Vagina (tissue), 2 donors: ENCODE data around the gene DEFB132. TPM values are rescaled to one million over a fixed set of nuclear protein-coding genes. Genes with fewer than 3 reads are reported as not detected.

Experiments
- DNase-seq, 2 donors: peaks; one replicate each; pipeline ENCODE4 v3.0.0-alpha.2; 2017; ENCODE audit errors: extremely low spot score in 2 of 2
- H3K27ac ChIP-seq: fragments of 200-600 bp; sonication (generic); one replicate; pipeline ENCODE4 v1.5.1; 2019
- H3K27me3 ChIP-seq: fragments of 200-600 bp; sonication (generic); one replicate; pipeline ENCODE4 v1.5.1; 2019
- H3K36me3 ChIP-seq, 2 donors: fragments of 200-600 bp; sonication (generic); one replicate each; pipeline ENCODE4 v1.5.1; 2017 to 2019
- H3K4me1 ChIP-seq: fragments of 200-600 bp; sonication (generic); one replicate; pipeline ENCODE4 v1.5.1; 2019
- H3K4me3 ChIP-seq, 2 donors: fragments of 200-600 bp; sonication (generic); 1 replicate in 1 of 2; 2 replicates in 1 of 2; pipeline ENCODE4 v1.5.1; 2016 to 2019
- H3K9me3 ChIP-seq: fragments of 200-600 bp; sonication (generic); one replicate; pipeline ENCODE4 v1.5.1; 2019
- POLR2A ChIP-seq, 2 donors: fragments of 450-650 bp; IDR thresholded peaks; one replicate each; pipeline ENCODE4 v1.6.1; 2017; ENCODE audit warnings: antibody characterized with exemption in 2 of 2, mild to moderate bottlenecking in 2 of 2, moderate library complexity in 2 of 2
- POLR2AphosphoS5 ChIP-seq, 2 donors: sonication (generic); formaldehyde crosslinking; IDR thresholded peaks; one replicate each; pipeline ENCODE4 v1.9.0; 2017; ENCODE audit warnings: antibody characterized with exemption in 2 of 2, mild to moderate bottlenecking in 2 of 2, low read depth in 1 of 2; ENCODE audit not compliant: insufficient read depth in 1 of 2
- intact Hi-C: fragments of 100-400 bp; cut with DNase I; formaldehyde crosslinking; loops from one replicate; pipeline ENCODE4 v1.15.1; 2023
- total RNA-seq: library from RNA; depleted of rRNA; stranded (reverse); fragments of >200 nt; gene quantifications from one replicate; pipeline ENCODE4 v1.2.3, GENCODE V29; 2016
- TF ChIP-seq, protein P1 (sequence below), 3 experiments: fragments of 450-650 bp in 2 of 3; fragments of 200-600 bp in 1 of 3; sonication (generic) in 1 of 3; IDR thresholded peaks; one replicate each; pipeline ENCODE4 v1.5.1; 2017 to 2019; ENCODE audit warnings: antibody characterized with exemption in 3 of 3, mild to moderate bottlenecking in 2 of 3, moderate library complexity in 2 of 3

The DEFB132 gene
- total RNA-seq, 1 donor from 2014 or later, result not detected

DNA sequence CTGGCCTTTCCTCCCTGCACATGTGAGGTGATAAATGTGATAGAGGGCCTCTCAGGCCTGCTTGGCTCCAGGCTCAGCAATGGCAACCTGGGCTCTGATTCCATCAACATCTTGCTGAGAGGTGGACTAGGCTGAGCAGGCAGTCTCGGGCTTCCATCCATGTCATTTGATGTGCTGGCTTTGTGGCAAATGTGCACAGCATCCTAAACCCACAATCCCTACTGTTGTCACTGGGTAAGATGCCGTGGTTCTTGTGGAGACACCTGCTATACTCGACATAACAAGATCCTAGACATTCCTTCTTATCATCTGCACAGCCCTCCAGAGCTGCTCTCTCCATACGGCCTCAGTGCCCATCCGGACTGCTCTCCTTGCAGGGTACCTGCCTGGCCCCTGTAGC lies 37.1 kb downstream of the DEFB132 start:
- Histone ChIP-seq H3K27me3 (no peaks in the 10 kb centered on the region), H3K27ac (no peak overlapping the region), H3K4me3 (no peak overlapping the region), H3K36me3 (no peaks in the 10 kb centered on the region), H3K9me3 (no peaks in the 10 kb centered on the region), H3K4me1 (peaks cover 33% of the 10 kb centered on the region)
- DNase-seq, result no peak
- intact Hi-C loops, result no loop called here
- no peak for TF ChIP-seq POLR2AphosphoS5 (IDR thresholded peaks at IDR 0.05; ENCODE audit: insufficient read depth in 1 of 2, low read depth in 1 of 2)
- TF ChIP-seq, protein P1, sequence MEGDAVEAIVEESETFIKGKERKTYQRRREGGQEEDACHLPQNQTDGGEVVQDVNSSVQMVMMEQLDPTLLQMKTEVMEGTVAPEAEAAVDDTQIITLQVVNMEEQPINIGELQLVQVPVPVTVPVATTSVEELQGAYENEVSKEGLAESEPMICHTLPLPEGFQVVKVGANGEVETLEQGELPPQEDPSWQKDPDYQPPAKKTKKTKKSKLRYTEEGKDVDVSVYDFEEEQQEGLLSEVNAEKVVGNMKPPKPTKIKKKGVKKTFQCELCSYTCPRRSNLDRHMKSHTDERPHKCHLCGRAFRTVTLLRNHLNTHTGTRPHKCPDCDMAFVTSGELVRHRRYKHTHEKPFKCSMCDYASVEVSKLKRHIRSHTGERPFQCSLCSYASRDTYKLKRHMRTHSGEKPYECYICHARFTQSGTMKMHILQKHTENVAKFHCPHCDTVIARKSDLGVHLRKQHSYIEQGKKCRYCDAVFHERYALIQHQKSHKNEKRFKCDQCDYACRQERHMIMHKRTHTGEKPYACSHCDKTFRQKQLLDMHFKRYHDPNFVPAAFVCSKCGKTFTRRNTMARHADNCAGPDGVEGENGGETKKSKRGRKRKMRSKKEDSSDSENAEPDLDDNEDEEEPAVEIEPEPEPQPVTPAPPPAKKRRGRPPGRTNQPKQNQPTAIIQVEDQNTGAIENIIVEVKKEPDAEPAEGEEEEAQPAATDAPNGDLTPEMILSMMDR (IDR thresholded peaks at IDR 0.05), result no peak
- no peak for TF ChIP-seq POLR2A (IDR thresholded peaks at IDR 0.05)

DNA sequence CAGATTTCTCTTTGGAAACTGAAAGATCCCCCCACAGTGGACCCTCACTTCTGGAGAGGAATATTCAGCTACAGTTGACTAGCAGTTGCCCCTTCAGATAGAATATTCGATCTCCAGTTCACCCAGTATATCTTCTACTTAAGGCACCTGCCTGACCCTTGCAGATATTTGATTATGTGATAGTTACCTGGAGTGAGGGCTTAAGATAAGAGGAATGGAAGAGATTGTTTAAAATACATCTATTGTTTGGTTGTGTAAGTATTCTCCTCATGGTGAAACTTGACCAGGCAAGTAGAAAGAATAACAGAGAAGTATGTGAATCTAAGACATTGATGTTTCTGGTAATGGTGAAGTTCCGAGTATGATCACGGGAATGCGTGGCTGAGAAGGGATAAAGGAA lies 38.3 kb downstream of the DEFB132 start:
- H3K9me3 ChIP-seq, result no peaks in the 10 kb centered on the region
- no peaks in the 10 kb centered on the region for H3K36me3 ChIP-seq
- intact Hi-C loops, result no loop called here
- no peaks in the 10 kb centered on the region for H3K27me3 ChIP-seq
- no peak for DNase-seq
- no peak overlapping the region for H3K4me3 ChIP-seq
- TF ChIP-seq POLR2AphosphoS5 (IDR thresholded peaks at IDR 0.05; ENCODE audit: insufficient read depth in 1 of 2, low read depth in 1 of 2) (no peak), POLR2A (IDR thresholded peaks at IDR 0.05) (no peak)
- H3K4me1 ChIP-seq, result peaks cover 38% of the 10 kb centered on the region
- H3K27ac ChIP-seq, result no peak overlapping the region

DNA sequence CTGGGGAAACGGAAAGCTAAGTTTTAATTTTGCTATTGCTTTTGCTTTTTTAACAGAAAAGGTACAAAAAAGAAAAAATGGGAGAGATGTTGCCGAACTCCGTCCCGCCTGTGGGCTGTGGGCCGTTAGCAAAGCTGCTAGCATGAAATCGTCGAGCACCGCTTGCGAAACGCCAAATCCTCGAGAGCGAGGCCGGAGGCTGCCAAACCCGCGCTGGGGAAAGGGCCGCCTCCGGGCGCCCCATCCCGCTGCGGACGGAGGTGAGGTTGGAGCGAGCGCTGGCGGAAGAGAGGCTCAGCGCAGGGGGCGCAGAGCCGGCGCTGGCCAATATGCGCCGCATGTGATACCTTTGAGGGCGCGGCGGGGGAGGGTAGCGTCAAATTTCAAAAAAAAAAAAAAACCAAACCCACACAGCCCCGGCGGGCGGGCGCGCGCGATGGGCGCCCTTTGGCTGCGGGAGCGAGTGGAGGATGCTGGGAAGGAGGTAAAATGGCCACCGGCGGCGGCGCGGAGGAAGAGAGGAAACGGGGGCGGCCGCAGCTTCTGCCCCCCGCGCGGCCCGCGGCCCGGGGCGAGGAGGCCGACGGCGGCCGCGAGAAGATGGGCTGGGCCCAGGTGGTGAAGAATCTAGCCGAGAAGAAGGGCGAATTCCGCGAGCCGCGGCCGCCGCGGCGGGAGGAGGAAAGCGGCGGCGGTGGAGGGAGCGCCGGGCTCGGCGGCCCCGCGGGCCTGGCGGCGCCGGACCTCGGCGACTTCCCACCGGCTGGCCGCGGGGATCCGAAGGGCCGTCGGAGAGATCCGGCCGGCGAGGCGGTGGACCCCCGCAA lies 39.8 kb downstream of the DEFB132 start, which contains the start of gene ZCCHC3:
TSS of gene ZCCHC3 (plus strand) at position 473 of the 827 bp plus-strand sequence. CDS start at position 490, 17 bp downstream.
- no peaks in the 10 kb centered on the region for H3K27me3 ChIP-seq
- TF ChIP-seq, protein P1 (IDR thresholded peaks at IDR 0.05), result peak in 1 of 3 experiments; percentile 5
- TF ChIP-seq POLR2AphosphoS5 (IDR thresholded peaks at IDR 0.05; ENCODE audit: insufficient read depth in 1 of 2, low read depth in 1 of 2) (peak; percentile 94 to 95), POLR2A (IDR thresholded peaks at IDR 0.05) (peak in 1 of 2 donors; percentile 61)
- DNase-seq, result peak in 1 of 2 donors; percentile 93
- intact Hi-C loops, result no loop called here
- peak within 1 kb of the TSS; percentile 65 to 77 for H3K4me3 ChIP-seq
- H3K27ac ChIP-seq, result peak within 1 kb of the TSS; percentile 96
- peaks cover 44% of the 10 kb centered on the region for H3K4me1 ChIP-seq
- H3K9me3 ChIP-seq, result no peaks in the 10 kb centered on the region
- H3K36me3 ChIP-seq, result no peaks in the 10 kb centered on the region

DNA sequence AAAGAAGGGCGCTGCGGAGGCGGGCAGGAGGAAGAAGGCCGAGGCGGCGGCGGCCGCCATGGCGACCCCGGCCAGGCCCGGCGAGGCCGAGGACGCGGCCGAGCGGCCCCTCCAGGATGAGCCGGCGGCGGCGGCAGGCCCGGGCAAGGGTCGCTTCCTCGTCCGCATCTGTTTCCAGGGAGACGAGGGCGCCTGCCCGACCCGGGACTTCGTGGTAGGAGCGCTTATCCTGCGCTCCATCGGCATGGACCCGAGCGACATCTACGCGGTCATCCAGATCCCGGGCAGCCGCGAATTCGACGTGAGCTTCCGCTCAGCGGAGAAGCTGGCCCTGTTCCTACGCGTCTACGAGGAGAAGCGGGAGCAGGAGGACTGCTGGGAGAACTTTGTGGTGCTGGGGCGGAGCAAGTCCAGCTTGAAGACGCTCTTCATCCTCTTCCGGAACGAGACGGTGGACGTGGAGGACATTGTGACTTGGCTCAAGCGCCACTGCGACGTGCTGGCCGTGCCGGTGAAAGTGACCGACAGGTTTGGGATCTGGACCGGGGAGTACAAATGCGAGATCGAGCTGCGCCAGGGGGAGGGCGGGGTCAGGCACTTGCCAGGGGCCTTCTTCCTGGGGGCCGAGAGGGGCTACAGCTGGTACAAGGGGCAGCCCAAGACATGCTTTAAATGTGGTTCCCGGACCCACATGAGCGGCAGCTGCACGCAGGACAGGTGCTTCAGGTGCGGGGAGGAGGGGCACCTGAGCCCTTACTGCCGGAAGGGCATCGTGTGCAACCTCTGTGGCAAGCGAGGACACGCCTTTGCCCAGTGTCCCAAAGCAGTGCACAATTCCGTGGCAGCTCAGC lies 40.6 kb downstream of the DEFB132 start:
- intact Hi-C loops, result no loop called here
- Histone ChIP-seq H3K4me3 (peak overlapping the region; percentile 65 to 77), H3K36me3 (no peaks in the 10 kb centered on the region), H3K27me3 (no peaks in the 10 kb centered on the region), H3K4me1 (peaks cover 44% of the 10 kb centered on the region), H3K27ac (peak overlapping the region; percentile 96), H3K9me3 (no peaks in the 10 kb centered on the region)
- DNase-seq, result no peak
- peak in 1 of 2 donors; percentile 70 for TF ChIP-seq POLR2AphosphoS5 (IDR thresholded peaks at IDR 0.05; ENCODE audit: insufficient read depth in 1 of 2, low read depth in 1 of 2)
- no peak for TF ChIP-seq POLR2A (IDR thresholded peaks at IDR 0.05)
- TF ChIP-seq, protein P1 (IDR thresholded peaks at IDR 0.05), result no peak

DNA sequence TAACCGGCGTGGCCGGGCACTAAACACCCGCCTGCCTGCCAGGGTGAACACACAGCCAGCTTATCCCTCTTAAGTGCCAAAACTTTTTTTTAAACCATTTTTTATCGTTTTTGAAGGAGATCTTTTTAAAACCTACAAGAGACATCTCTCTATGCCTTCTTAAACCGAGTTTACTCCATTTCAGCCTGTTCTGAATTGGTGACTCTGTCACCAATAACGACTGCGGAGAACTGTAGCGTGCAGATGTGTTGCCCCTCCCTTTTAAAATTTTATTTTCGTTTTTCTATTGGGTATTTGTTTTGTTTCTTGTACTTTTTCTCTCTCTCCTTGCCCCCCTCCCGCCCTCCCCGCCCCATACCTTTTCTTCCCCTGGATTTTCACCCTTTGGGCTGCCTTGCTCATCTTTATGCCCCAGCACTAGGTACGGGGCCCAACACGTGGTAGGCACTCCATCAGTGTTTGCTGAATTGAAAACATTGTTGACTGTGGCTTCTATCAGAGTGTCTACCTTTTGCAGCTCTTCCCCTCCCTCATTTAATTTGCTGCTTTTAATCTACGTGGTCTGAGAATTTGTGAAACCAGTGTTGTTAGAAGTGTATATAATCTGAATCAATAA lies 41.4 kb downstream of the DEFB132 start:
- peaks cover 44% of the 10 kb centered on the region for H3K4me1 ChIP-seq
- H3K27ac ChIP-seq, result peak overlapping the region; percentile 96
- intact Hi-C loops, result no loop called here
- peak overlapping the region; percentile 65 to 77 for H3K4me3 ChIP-seq
- no peaks in the 10 kb centered on the region for H3K9me3 ChIP-seq
- no peaks in the 10 kb centered on the region for H3K27me3 ChIP-seq
- TF ChIP-seq POLR2A (IDR thresholded peaks at IDR 0.05) (no peak), POLR2AphosphoS5 (IDR thresholded peaks at IDR 0.05; ENCODE audit: insufficient read depth in 1 of 2, low read depth in 1 of 2) (no peak)
- TF ChIP-seq, protein P1 (IDR thresholded peaks at IDR 0.05), result no peak
- no peaks in the 10 kb centered on the region for H3K36me3 ChIP-seq
- DNase-seq, result no peak
